Measurements from ENCODE around the gene SDK1.

Gene SDK1

DNA sequence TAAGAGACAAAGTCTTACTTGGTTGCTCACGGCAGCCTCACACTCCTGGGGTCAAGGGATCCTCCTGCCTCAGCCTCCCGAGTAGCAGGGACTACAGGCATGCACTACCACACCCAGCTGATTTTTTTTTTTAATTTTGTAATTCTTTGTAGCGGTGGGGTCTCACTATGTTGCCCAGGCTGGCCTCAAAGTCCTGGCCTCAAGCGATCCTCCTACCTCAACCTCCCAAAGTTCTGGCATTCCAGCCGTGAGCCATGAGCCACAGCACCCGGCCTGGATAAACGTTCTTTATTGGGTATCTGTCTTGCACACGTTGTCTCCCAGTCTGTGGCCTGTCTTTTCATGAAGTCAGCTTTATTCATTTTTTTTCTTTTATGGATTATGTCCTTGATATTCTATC is 744.9 kb downstream of the SDK1 start:
- no peak overlapping the region for H3K4me3 ChIP-seq (ENCODE audit: low read depth, low read length)
- no peak for TF ChIP-seq CTCF (IDR thresholded peaks at IDR 0.05; ENCODE audit: control insufficient read depth, extremely low read depth, insufficient read depth)
- no peak for DNase-seq (ENCODE audit: low read depth)

DNA sequence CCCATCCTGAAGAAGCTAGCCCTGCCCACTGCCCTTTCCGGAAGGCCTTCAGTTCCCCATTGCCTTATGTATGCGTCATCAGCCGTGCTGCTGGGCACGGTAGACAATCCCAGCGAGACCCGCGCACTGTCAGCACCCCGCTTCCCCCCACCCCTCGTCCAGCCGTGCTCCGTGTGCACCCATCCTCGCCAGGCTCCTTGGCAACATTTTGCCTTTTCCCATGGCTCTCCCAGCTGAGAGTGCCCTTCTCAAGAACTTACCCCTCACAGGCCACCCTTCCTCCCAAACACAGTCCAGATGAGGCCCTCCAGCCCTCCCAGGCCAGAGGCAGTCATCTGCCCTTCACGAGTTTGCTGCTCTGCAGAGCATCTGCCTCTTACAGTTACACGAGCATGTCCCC is 747.3 kb downstream of the SDK1 start:
- no peak for DNase-seq (ENCODE audit: low read depth)
- TF ChIP-seq CTCF (IDR thresholded peaks at IDR 0.05; ENCODE audit: control insufficient read depth, extremely low read depth, insufficient read depth), result no peak
- H3K4me3 ChIP-seq (ENCODE audit: low read depth, low read length), result no peak overlapping the region

DNA sequence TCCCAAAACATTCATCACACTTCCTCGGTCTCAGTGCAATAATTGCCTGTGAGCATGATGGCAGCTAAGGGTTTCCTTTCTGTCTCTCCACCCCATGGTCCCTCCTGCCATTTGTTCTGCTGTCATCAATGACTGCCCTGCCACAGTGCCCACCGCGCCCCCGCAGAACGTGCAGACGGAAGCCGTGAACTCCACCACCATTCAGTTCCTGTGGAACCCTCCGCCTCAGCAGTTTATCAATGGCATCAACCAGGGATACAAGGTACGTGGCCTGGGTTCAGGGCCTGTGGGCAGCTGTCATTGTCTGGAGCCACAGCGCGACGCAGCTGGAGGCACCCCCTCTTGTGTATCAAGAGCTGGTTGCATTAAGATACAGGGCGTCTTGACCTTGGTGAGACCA is 748.1 kb downstream of the SDK1 start:
- DNase-seq (ENCODE audit: low read depth), result no peak
- no peak for TF ChIP-seq CTCF (IDR thresholded peaks at IDR 0.05; ENCODE audit: control insufficient read depth, extremely low read depth, insufficient read depth)

GRCh38 chr7:4050126-4050660 is 749.1 kb downstream of the SDK1 start:
- DNase-seq (ENCODE audit: low read depth), result no peak
- H3K4me3 ChIP-seq (ENCODE audit: low read depth, low read length), result no peak overlapping the region
- no peak for TF ChIP-seq CTCF (IDR thresholded peaks at IDR 0.05; ENCODE audit: control insufficient read depth, extremely low read depth, insufficient read depth)

More for the DNA sequence above, 748.1 kb downstream of the SDK1 start:
- no peak overlapping the region for H3K4me3 ChIP-seq (ENCODE audit: low read depth, low read length)

GRCh38 chr7:4051696-4052095 is 750.6 kb downstream of the SDK1 start:
- no peak for DNase-seq (ENCODE audit: low read depth)
- TF ChIP-seq CTCF (IDR thresholded peaks at IDR 0.05; ENCODE audit: control insufficient read depth, extremely low read depth, insufficient read depth), result no peak
- no peak overlapping the region for H3K4me3 ChIP-seq (ENCODE audit: low read depth, low read length)

DNA sequence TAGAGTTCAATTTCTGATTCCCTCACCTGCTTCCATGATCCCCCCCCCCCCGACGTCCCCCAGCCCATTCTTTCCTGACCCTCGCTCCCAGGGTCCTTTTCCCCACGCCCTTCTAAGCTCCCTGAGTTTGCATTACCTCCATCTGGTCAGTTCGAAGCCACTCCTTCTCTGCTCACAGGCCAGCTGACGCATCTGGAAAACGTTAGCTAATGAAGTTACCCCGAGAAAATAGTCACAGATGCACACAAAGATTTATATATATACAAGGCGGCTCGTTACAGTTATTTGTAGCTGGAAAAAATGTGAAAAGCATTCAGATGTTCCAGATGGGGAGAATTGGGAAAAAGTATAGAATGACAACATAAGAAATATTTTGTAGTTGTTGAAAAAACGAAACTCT is 751.1 kb downstream of the SDK1 start:
- TF ChIP-seq CTCF (IDR thresholded peaks at IDR 0.05; ENCODE audit: control insufficient read depth, extremely low read depth, insufficient read depth), result no peak

DNA sequence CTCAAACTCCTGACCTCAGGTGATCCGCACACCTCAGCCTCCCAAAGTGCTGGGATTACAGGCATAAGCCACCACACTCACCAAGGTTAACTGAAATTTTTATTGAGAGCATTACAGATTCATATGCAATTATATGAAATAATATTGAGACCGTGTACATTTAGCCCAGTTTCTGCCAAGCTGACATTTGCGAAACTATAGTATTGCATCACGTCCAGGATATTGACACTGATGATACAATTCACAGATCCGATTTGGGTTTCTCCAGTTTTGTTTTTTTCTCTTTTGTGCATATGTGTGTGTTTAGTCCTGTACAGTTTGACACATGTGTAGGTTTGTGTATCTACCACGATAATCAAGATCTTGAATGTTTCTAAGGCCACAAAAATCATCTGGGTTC is 753.1 kb downstream of the SDK1 start:
- TF ChIP-seq CTCF (IDR thresholded peaks at IDR 0.05; ENCODE audit: control insufficient read depth, extremely low read depth, insufficient read depth), result no peak
- H3K4me3 ChIP-seq (ENCODE audit: low read depth, low read length), result no peak overlapping the region
- no peak for DNase-seq (ENCODE audit: low read depth)

More for the DNA sequence above, 751.1 kb downstream of the SDK1 start:
- DNase-seq (ENCODE audit: low read depth), result no peak
- H3K4me3 ChIP-seq (ENCODE audit: low read depth, low read length), result no peak overlapping the region
